ENCODE data around the gene OR5M3.

The OR5M3 gene

GRCh38 chr11:56473252-56473651 lies at the start of gene OR5M3:
TSS of gene OR5M3 (minus strand) at chr11:56473352. CDS start at chr11:56470497, 2,855 bp downstream.
- Histone ChIP-seq H3K27ac (ENCODE audit: low read length) (no peak within 1 kb of the TSS), H3K4me1 (ENCODE audit: low read length) (no peaks in the 10 kb centered on the region), H3K4me2 (ENCODE audit: low read length) (no peak within 1 kb of the TSS), H3K79me2 (ENCODE audit: low read length) (no peaks in the 10 kb centered on the region), H3K36me3 (replicated peaks; ENCODE audit: low read depth, low read length) (no peaks in the 10 kb centered on the region), H3K9ac (ENCODE audit: low read length) (no peak within 1 kb of the TSS), H2AFZ (ENCODE audit: low read depth, low read length) (no peak within 1 kb of the TSS), H3K27me3 (ENCODE audit: low read depth, low read length) (no peaks in the 10 kb centered on the region), H3K4me3 (ENCODE audit: low read length) (no peak within 1 kb of the TSS), H3K9me3 (ENCODE audit: insufficient read depth, low read length) (no peaks in the 10 kb centered on the region), H4K20me1 (ENCODE audit: insufficient read depth, low read length) (no peaks in the 10 kb centered on the region)
- no peak for TF ChIP-seq EZH2phosphoT487 (IDR thresholded peaks at IDR 0.05; ENCODE audit: low read depth)
- TF ChIP-seq CTCF (IDR thresholded peaks at IDR 0.05; ENCODE audit: low read depth, low read length): no peak

- no peaks in the 10 kb centered on the region for H4K20me1 ChIP-seq (ENCODE audit: insufficient read depth, low read length)
- H3K4me2 ChIP-seq (ENCODE audit: low read length): no peak overlapping the region
- H3K4me3 ChIP-seq (ENCODE audit: low read length): no peak overlapping the region
- H3K4me1 ChIP-seq (ENCODE audit: low read length): no peaks in the 10 kb centered on the region
- H2AFZ ChIP-seq (ENCODE audit: low read depth, low read length): no peak overlapping the region
- no peak overlapping the region for H3K27ac ChIP-seq (ENCODE audit: low read length)
- no peak overlapping the region for H3K9ac ChIP-seq (ENCODE audit: low read length)
- no peaks in the 10 kb centered on the region for H3K79me2 ChIP-seq (ENCODE audit: low read length)
- H3K36me3 ChIP-seq (replicated peaks; ENCODE audit: low read depth, low read length): no peaks in the 10 kb centered on the region
- H3K27me3 ChIP-seq (ENCODE audit: low read depth, low read length): no peaks in the 10 kb centered on the region
- no peaks in the 10 kb centered on the region for H3K9me3 ChIP-seq (ENCODE audit: insufficient read depth, low read length)
- TF ChIP-seq EZH2phosphoT487 (IDR thresholded peaks at IDR 0.05; ENCODE audit: low read depth) (no peak), CTCF (IDR thresholded peaks at IDR 0.05; ENCODE audit: low read depth, low read length) (peak; percentile 54)
Observed at GRCh38 chr11:56522008-56522407, 48.9 kb upstream of the OR5M3 start.

GRCh38 chr11:56513280-56513679 lies 40.1 kb upstream of the OR5M3 start:
- TF ChIP-seq EZH2phosphoT487 (IDR thresholded peaks at IDR 0.05; ENCODE audit: low read depth) (no peak), CTCF (IDR thresholded peaks at IDR 0.05; ENCODE audit: low read depth, low read length) (no peak)
- no peaks in the 10 kb centered on the region for H3K79me2 ChIP-seq (ENCODE audit: low read length)
- H4K20me1 ChIP-seq (ENCODE audit: insufficient read depth, low read length): no peaks in the 10 kb centered on the region
- no peak overlapping the region for H3K9ac ChIP-seq (ENCODE audit: low read length)
- H3K36me3 ChIP-seq (replicated peaks; ENCODE audit: low read depth, low read length): no peaks in the 10 kb centered on the region
- H3K4me2 ChIP-seq (ENCODE audit: low read length): no peak overlapping the region
- H3K27ac ChIP-seq (ENCODE audit: low read length): no peak overlapping the region
- no peaks in the 10 kb centered on the region for H3K9me3 ChIP-seq (ENCODE audit: insufficient read depth, low read length)
- H3K27me3 ChIP-seq (ENCODE audit: low read depth, low read length): no peaks in the 10 kb centered on the region
- no peak overlapping the region for H3K4me3 ChIP-seq (ENCODE audit: low read length)
- H2AFZ ChIP-seq (ENCODE audit: low read depth, low read length): no peak overlapping the region
- no peaks in the 10 kb centered on the region for H3K4me1 ChIP-seq (ENCODE audit: low read length)

- H3K4me3 ChIP-seq (ENCODE audit: low read length): no peak overlapping the region
- no peaks in the 10 kb centered on the region for H3K27me3 ChIP-seq (ENCODE audit: low read depth, low read length)
- no peaks in the 10 kb centered on the region for H3K79me2 ChIP-seq (ENCODE audit: low read length)
- no peak overlapping the region for H2AFZ ChIP-seq (ENCODE audit: low read depth, low read length)
- no peak overlapping the region for H3K9ac ChIP-seq (ENCODE audit: low read length)
- H3K4me2 ChIP-seq (ENCODE audit: low read length): no peak overlapping the region
- H3K4me1 ChIP-seq (ENCODE audit: low read length): no peaks in the 10 kb centered on the region
- H3K9me3 ChIP-seq (ENCODE audit: insufficient read depth, low read length): no peaks in the 10 kb centered on the region
- H4K20me1 ChIP-seq (ENCODE audit: insufficient read depth, low read length): no peaks in the 10 kb centered on the region
- H3K36me3 ChIP-seq (replicated peaks; ENCODE audit: low read depth, low read length): no peaks in the 10 kb centered on the region
- no peak for TF ChIP-seq CTCF (IDR thresholded peaks at IDR 0.05; ENCODE audit: low read depth, low read length)
- TF ChIP-seq EZH2phosphoT487 (IDR thresholded peaks at IDR 0.05; ENCODE audit: low read depth): no peak
- no peak overlapping the region for H3K27ac ChIP-seq (ENCODE audit: low read length)
Observed at GRCh38 chr11:56509439-56509838, 36.3 kb upstream of the OR5M3 start.
